NOMO-1 treated with dmso at 0.1 percent for 144 hours (cell line): ENCODE measurements around the gene SSRP1.

Experiments used
- DNase-seq: peaks from one replicate; lab custom pipeline; 2025; ENCODE audit not compliant: unreplicated experiment; lab: John Stamatoyannopoulos, UW

SSRP1 gene

GRCh38 chr11:57318178-57318577 lies 17.5 kb downstream of the SSRP1 start:
- DNase-seq: no peak

- no peak for DNase-seq
Measured at GRCh38 chr11:57316017-57316416, 19.7 kb downstream of the SSRP1 start.

- DNase-seq: no peak
Measured at GRCh38 chr11:57315491-57315890, 20.2 kb downstream of the SSRP1 start.

- no peak for DNase-seq
Measured at GRCh38 chr11:57314221-57314973, 21.3 kb downstream of the SSRP1 start.

GRCh38 chr11:57313788-57314135 lies 21.9 kb downstream of the SSRP1 start:
- DNase-seq: no peak

- DNase-seq: no peak
Measured at GRCh38 chr11:57313071-57313787, 22.5 kb downstream of the SSRP1 start.

- no peak for DNase-seq
Measured at GRCh38 chr11:57312511-57313021, 23.1 kb downstream of the SSRP1 start.

- peak; percentile 83 for DNase-seq
Measured at GRCh38 chr11:57311109-57311936, 24.4 kb downstream of the SSRP1 start.

- DNase-seq: no peak
Measured at GRCh38 chr11:57310630-57311086, 25.0 kb downstream of the SSRP1 start.

- no peak for DNase-seq
Measured at GRCh38 chr11:57310091-57310490, 25.6 kb downstream of the SSRP1 start.

GRCh38 chr11:57309106-57310059 lies 26.3 kb downstream of the SSRP1 start:
- DNase-seq: no peak

- no peak for DNase-seq
Measured at GRCh38 chr11:57308426-57309060, 27.1 kb downstream of the SSRP1 start.

- DNase-seq: no peak
Measured at GRCh38 chr11:57307666-57308270, 27.9 kb downstream of the SSRP1 start.

GRCh38 chr11:57306940-57307565 lies 28.6 kb downstream of the SSRP1 start:
- no peak for DNase-seq

GRCh38 chr11:57306161-57306876 lies 29.4 kb downstream of the SSRP1 start:
- DNase-seq: no peak

- DNase-seq: no peak
Measured at GRCh38 chr11:57305523-57305922, 30.2 kb downstream of the SSRP1 start.

GRCh38 chr11:57303990-57304579 lies 31.6 kb downstream of the SSRP1 start:
- DNase-seq: no peak
